IMR-90 (cell line): ENCODE data around the gene CASZ1. TPM values are rescaled to one million over a fixed set of nuclear protein-coding genes. Genes with fewer than 3 reads are reported as not detected.

Source experiments
- ATAC-seq: fragments of 200-7000 bp; cut with Tn5 transposase; 2 replicates; pipeline ENCODE4 v1.9.1; 2020; ENCODE audit warnings: low read depth, mild to moderate bottlenecking, moderate library complexity
- BruUV-seq: library from RNA; stranded (reverse); fragments of 400-500 nt; replicated peaks from 2 replicates; lab custom pipeline; 2021; lab: Mats Ljungman, UMichigan
- CTCF ChIA-PET: fragments of 300-600 bp; formaldehyde crosslinking; extraction: SDS; loops from one replicate; lab custom pipeline; 2021; ENCODE audit warnings: antibody characterized with exemption; lab: Yijun Ruan, JAX
- POLR2A ChIA-PET: fragments of 300-600 bp; sonication (Branson Sonifier 250); formaldehyde crosslinking; loops from one replicate; lab custom pipeline; 2022; ENCODE audit warnings: antibody characterized with exemption; ENCODE audit not compliant: unreplicated experiment; lab: Charles Lee
- DNase-seq: peaks from one replicate; pipeline ENCODE4 v3.0.0; 2013
- H2AFZ ChIP-seq: replicated peaks from 2 replicates; pipeline ENCODE3; 2013; ENCODE audit warnings: low read length, mild to moderate bottlenecking; ENCODE audit not compliant: poor library complexity
- H2AK5ac ChIP-seq: 2 replicates; pipeline ENCODE4 v1.6.1; 2013; ENCODE audit warnings: low read depth, low read length, inconsistent platforms
- H2AK9ac ChIP-seq: replicated peaks from 2 replicates; pipeline ENCODE3; 2013; ENCODE audit warnings: mild to moderate bottlenecking, low read depth, low read length, moderate library complexity; ENCODE audit not compliant: poor library complexity
- H2BK120ac ChIP-seq: 2 replicates; pipeline ENCODE4 v1.6.1; 2013; ENCODE audit warnings: low read depth, low read length, inconsistent platforms
- H2BK15ac ChIP-seq: 3 replicates; pipeline ENCODE4 v1.6.1; 2013; ENCODE audit warnings: low read depth, low read length, inconsistent platforms
- H2BK20ac ChIP-seq: 2 replicates; pipeline ENCODE4 v1.6.1; 2013; ENCODE audit warnings: low read depth, mild to moderate bottlenecking, inconsistent platforms, low read length, moderate library complexity
- H2BK5ac ChIP-seq: 2 replicates; pipeline ENCODE4 v1.6.1; 2013; ENCODE audit warnings: mild to moderate bottlenecking, low read depth, low read length, inconsistent platforms; ENCODE audit not compliant: poor library complexity, severe bottlenecking
- H3K14ac ChIP-seq: replicated peaks from 2 replicates; pipeline ENCODE4 v1.6.1; 2013; ENCODE audit warnings: low read depth, low read length, inconsistent platforms
- H3K18ac ChIP-seq: 2 replicates; pipeline ENCODE4 v1.6.1; 2013; ENCODE audit warnings: low read depth, low read length, control low read depth
- H3K23ac ChIP-seq: 2 replicates; pipeline ENCODE4 v1.6.1; 2013; ENCODE audit warnings: low read depth, low read length, inconsistent platforms
- H3K27ac ChIP-seq: 2 replicates; pipeline ENCODE4 v1.5.1; 2013; ENCODE audit warnings: mild to moderate bottlenecking, control low read depth, low read length; ENCODE audit not compliant: insufficient read depth
- H3K27me3 ChIP-seq: 2 replicates; pipeline ENCODE4 v1.6.1; 2013; ENCODE audit warnings: low read length; ENCODE audit not compliant: control insufficient read depth, insufficient read depth
- H3K36me3 ChIP-seq: 2 replicates; pipeline ENCODE4 v1.6.1; 2013; ENCODE audit warnings: low read length, mixed read lengths; ENCODE audit not compliant: control insufficient read depth, insufficient read depth
- H3K4ac ChIP-seq: 2 replicates; pipeline ENCODE4 v1.6.1; 2013; ENCODE audit warnings: low read depth, low read length, inconsistent platforms
- H3K4me1 ChIP-seq: 2 replicates; pipeline ENCODE4 v1.6.1; 2013; ENCODE audit warnings: low read length, mixed read lengths; ENCODE audit not compliant: control insufficient read depth, insufficient read depth
- H3K4me2 ChIP-seq: 2 replicates; pipeline ENCODE4 v1.6.1; 2013; ENCODE audit warnings: low read depth, mild to moderate bottlenecking, control low read depth, low read length, moderate library complexity
- H3K4me3 ChIP-seq: 2 replicates; pipeline ENCODE4 v1.5.1; 2013; ENCODE audit warnings: low read depth, mild to moderate bottlenecking, control low read depth, low read length, moderate library complexity; ENCODE audit not compliant: insufficient read depth
- H3K56ac ChIP-seq: 2 replicates; pipeline ENCODE4 v1.6.1; 2013; ENCODE audit warnings: low read length, inconsistent platforms; ENCODE audit not compliant: insufficient read depth; ENCODE audit errors: extremely low read depth
- H3K79me1 ChIP-seq, 2 experiments: 2 replicates each; pipeline ENCODE4 v1.6.1; 2013; ENCODE audit warnings: low read length in 2 of 2, inconsistent platforms in 1 of 2, low read depth in 1 of 2
- H3K9ac ChIP-seq: 2 replicates; pipeline ENCODE4 v1.6.1; 2013; ENCODE audit warnings: low read depth, low read length, control low read depth
- H3K9me1 ChIP-seq: 2 replicates; pipeline ENCODE4 v1.6.1; 2013; ENCODE audit warnings: low read length, inconsistent platforms; ENCODE audit not compliant: insufficient read depth
- H3K9me3 ChIP-seq: 2 replicates; pipeline ENCODE4 v1.6.1; 2013; ENCODE audit warnings: low read length; ENCODE audit not compliant: control insufficient read depth, insufficient read depth
- H4K20me1 ChIP-seq: 2 replicates; pipeline ENCODE4 v1.6.1; 2013; ENCODE audit warnings: low read length, inconsistent platforms; ENCODE audit not compliant: insufficient read depth
- H4K5ac ChIP-seq: 2 replicates; pipeline ENCODE4 v1.6.1; 2013; ENCODE audit warnings: mild to moderate bottlenecking, low read depth, low read length, control low read depth
- H4K8ac ChIP-seq, 2 experiments: 2 replicates each; pipeline ENCODE4 v1.6.1; 2013; ENCODE audit warnings: low read depth in 2 of 2, low read length in 2 of 2, control low read depth in 1 of 2, inconsistent platforms in 1 of 2
- H4K91ac ChIP-seq: 2 replicates; pipeline ENCODE4 v1.6.1; 2013; ENCODE audit warnings: low read depth, low read length, inconsistent platforms; ENCODE audit not compliant: insufficient read depth
- BHLHE40 ChIP-seq: fragments of 150-350 bp; IDR thresholded peaks from 2 replicates; pipeline ENCODE4 v1.6.1; 2016; ENCODE audit warnings: mild to moderate bottlenecking, low read depth, low read length
- CEBPB ChIP-seq: IDR thresholded peaks from 2 replicates; pipeline ENCODE4 v1.6.1; 2012; ENCODE audit warnings: low read depth, low read length, improper control_type of control experiment
- CTCF ChIP-seq: conservative IDR thresholded peaks from 2 replicates; pipeline ENCODE4 v1.5.1; 2012; ENCODE audit warnings: mild to moderate bottlenecking, low read depth, low read length, improper control_type of control experiment
- MAFK ChIP-seq: IDR thresholded peaks from 2 replicates; pipeline ENCODE4 v1.6.1; 2012; ENCODE audit warnings: low read depth, low read length, improper control_type of control experiment
- MXI1 ChIP-seq: IDR thresholded peaks from 2 replicates; pipeline ENCODE4 v1.6.1; 2012; ENCODE audit warnings: low read depth, mild to moderate bottlenecking, low read length, moderate library complexity, borderline replicate concordance
- NFE2L2 ChIP-seq: fragments of 150-350 bp; IDR thresholded peaks from 2 replicates; pipeline ENCODE4 v1.6.1; 2016; ENCODE audit warnings: low read depth, mild to moderate bottlenecking, low read length
- RAD21 ChIP-seq: IDR thresholded peaks from 2 replicates; pipeline ENCODE4 v1.6.1; 2012; ENCODE audit warnings: low read length, improper control_type of control experiment
- RCOR1 ChIP-seq: IDR thresholded peaks from 2 replicates; pipeline ENCODE4 v1.6.1; 2012; ENCODE audit warnings: mild to moderate bottlenecking, low read length, improper control_type of control experiment; ENCODE audit not compliant: insufficient replicate concordance
- USF2 ChIP-seq: fragments of 150-350 bp; IDR thresholded peaks from 2 replicates; pipeline ENCODE4 v1.6.1; 2017; ENCODE audit warnings: mild to moderate bottlenecking, antibody characterized with exemption, low read length, low read depth
- WGBS, 2 experiments: methylation state at CpG; one replicate each; pipeline versions ENCODE4 v1.1.5 to v1.1.7; 2013; ENCODE audit warnings: missing lambda C conversion rate in 2 of 2; ENCODE audit not compliant: insufficient read length in 1 of 2; ENCODE audit errors: extremely low coverage in 2 of 2; 5-methylcytosine and 5-hydroxymethylcytosine counted together
- dilution Hi-C: fragments of 300-500 bp; cut with HindIII; formaldehyde crosslinking; loops from one replicate; pipeline ENCODE4 v1.14.3; 2018; ENCODE audit warnings: low sequenced_read_pairs; ENCODE audit not compliant: unreplicated experiment
- in situ Hi-C: fragments of 300-500 bp; cut with MboI; formaldehyde crosslinking; loops from 3 replicates; pipeline ENCODE4 v1.14.3; 2019; ENCODE audit warnings: low sequenced_read_pairs, inconsistent platforms, mixed read lengths
- intact Hi-C: fragments of 100-400 bp; cut with micrococcal nuclease; formaldehyde crosslinking; loops from 2 replicates; pipeline ENCODE4 v1.10.0; 2022
- polyA plus RNA-seq, 3 experiments: library from polyadenylated mRNA; depleted of rRNA; stranded (reverse); fragments of >200 nt; gene quantifications; 2 replicates each; pipeline ENCODE4 v1.2.3, GENCODE V29; 2012; ENCODE audit warnings: low replicate concordance in 1 of 3
- total RNA-seq: library from RNA; depleted of rRNA; stranded (reverse); fragments of >200 nt; gene quantifications from 2 replicates; pipeline ENCODE4 v1.2.3, GENCODE V29; 2012

The CASZ1 gene
- total and polyA plus RNA-seq, 2 of the 4 experiments (the other 2 are of a cell fraction): 0.18 to 0.24 TPM

- Histone ChIP-seq H3K4me1 (no peaks in the 10 kb centered on the region), H4K91ac (no peak overlapping the region), H3K4ac (no peak overlapping the region), H3K9me1 (no peaks in the 10 kb centered on the region), H3K56ac (no peak overlapping the region), H3K36me3 (no peaks in the 10 kb centered on the region), H3K18ac (no peak overlapping the region), H3K9me3 (no peaks in the 10 kb centered on the region), H3K27me3 (peaks cover 56% of the 10 kb centered on the region), H2BK120ac (no peak overlapping the region), H2AK9ac (no peak overlapping the region), H2BK20ac (no peak overlapping the region), H2AFZ (no peak overlapping the region), H2BK15ac (no peak overlapping the region), H4K8ac (no peak overlapping the region), H3K4me3 (no peak overlapping the region), H2AK5ac (no peak overlapping the region), H3K79me1 (no peaks in the 10 kb centered on the region), H2BK5ac (no peak overlapping the region), H4K5ac (no peak overlapping the region), H3K9ac (no peak overlapping the region), H4K20me1 (no peaks in the 10 kb centered on the region), H3K4me2 (no peak overlapping the region), H3K23ac (no peak overlapping the region), H3K14ac (no peak overlapping the region), H3K27ac (no peak overlapping the region)
- intact Hi-C loops (no loop called here), dilution Hi-C loops (no loop called here), in situ Hi-C loops (no loop called here)
- ChIA-PET POLR2A (no interaction called here), CTCF (no interaction called here)
- 17% methylated on average over 3 of the region's 8 CpGs; no CpG with 5 or more reads in 1 of the 2 experiments for WGBS, 2 experiments
- BruUV-seq: no TSS peak
- TF ChIP-seq CTCF (no peak), USF2 (no peak), MAFK (no peak), RAD21 (no peak), CEBPB (no peak), NFE2L2 (no peak), RCOR1 (no peak), BHLHE40 (no peak), MXI1 (no peak)
- DNase-seq (no peak), ATAC-seq (no peak)
Observed at GRCh38 chr1:10771789-10772188, 24.7 kb downstream of the CASZ1 start.
